Calu3 (cell line): ENCODE results near the gene FBP2. TPM values are rescaled to one million over a fixed set of nuclear protein-coding genes. Genes with fewer than 3 reads are reported as not detected.
"Not testable (repeated sequence)": the region's sequence is repeated elsewhere in the genome, so short reads cannot be mapped to it uniquely, and the experiment has no call there.

Source experiments
- BruUV-seq: library from RNA; stranded (reverse); fragments of 400-500 nt; replicated peaks from 2 replicates; lab custom pipeline; 2021; lab: Mats Ljungman, UMichigan
- CTCF ChIA-PET: fragments of 300-600 bp; sonication (Branson Sonifier 250); formaldehyde crosslinking; loops from one replicate; lab custom pipeline; 2022; ENCODE audit warnings: antibody characterized with exemption; lab: Charles Lee
- DNase-seq: peaks from one replicate; pipeline ENCODE4 v3.0.0; 2022
- H3K27ac Mint-ChIP-seq: one replicate; pipeline ENCODE4 v1.8.0; 2022; ENCODE audit warnings: mixed read lengths; ENCODE audit not compliant: unreplicated experiment
- H3K27me3 Mint-ChIP-seq: one replicate; pipeline ENCODE4 v1.8.0; 2022; ENCODE audit warnings: mixed read lengths; ENCODE audit not compliant: unreplicated experiment
- H3K36me3 Mint-ChIP-seq: one replicate; pipeline ENCODE4 v1.8.0; 2022; ENCODE audit warnings: mild to moderate bottlenecking, moderate library complexity, mixed read lengths; ENCODE audit not compliant: insufficient read depth, unreplicated experiment
- H3K4me1 Mint-ChIP-seq: one replicate; pipeline ENCODE4 v1.8.0; 2022; ENCODE audit warnings: mild to moderate bottlenecking, low read depth, mixed read lengths; ENCODE audit not compliant: unreplicated experiment
- H3K4me3 Mint-ChIP-seq: one replicate; pipeline ENCODE4 v1.8.0; 2022; ENCODE audit warnings: mild to moderate bottlenecking, low read depth, moderate library complexity, mixed read lengths; ENCODE audit not compliant: unreplicated experiment
- H3K9me3 Mint-ChIP-seq: one replicate; pipeline ENCODE4 v1.8.0; 2022; ENCODE audit warnings: low read depth, mixed read lengths; ENCODE audit not compliant: unreplicated experiment
- intact Hi-C: fragments of 100-400 bp; cut with micrococcal nuclease; formaldehyde crosslinking; loops from one replicate; pipeline ENCODE4 v1.10.0; 2022; ENCODE audit not compliant: unreplicated experiment
- total RNA-seq: library from RNA; stranded (reverse); gene quantifications from 2 replicates; pipeline ENCODE4 v1.2.3, GENCODE V29; 2022
- TF ChIP-seq, protein P1 (sequence below): fragments of 200-600 bp; IDR thresholded peaks from one replicate; pipeline ENCODE4 v1.8.0; 2022; ENCODE audit warnings: antibody characterized with exemption; ENCODE audit not compliant: unreplicated experiment

FBP2 gene
- total RNA-seq, 1 experiment from 2014 or later, result not detected

DNA sequence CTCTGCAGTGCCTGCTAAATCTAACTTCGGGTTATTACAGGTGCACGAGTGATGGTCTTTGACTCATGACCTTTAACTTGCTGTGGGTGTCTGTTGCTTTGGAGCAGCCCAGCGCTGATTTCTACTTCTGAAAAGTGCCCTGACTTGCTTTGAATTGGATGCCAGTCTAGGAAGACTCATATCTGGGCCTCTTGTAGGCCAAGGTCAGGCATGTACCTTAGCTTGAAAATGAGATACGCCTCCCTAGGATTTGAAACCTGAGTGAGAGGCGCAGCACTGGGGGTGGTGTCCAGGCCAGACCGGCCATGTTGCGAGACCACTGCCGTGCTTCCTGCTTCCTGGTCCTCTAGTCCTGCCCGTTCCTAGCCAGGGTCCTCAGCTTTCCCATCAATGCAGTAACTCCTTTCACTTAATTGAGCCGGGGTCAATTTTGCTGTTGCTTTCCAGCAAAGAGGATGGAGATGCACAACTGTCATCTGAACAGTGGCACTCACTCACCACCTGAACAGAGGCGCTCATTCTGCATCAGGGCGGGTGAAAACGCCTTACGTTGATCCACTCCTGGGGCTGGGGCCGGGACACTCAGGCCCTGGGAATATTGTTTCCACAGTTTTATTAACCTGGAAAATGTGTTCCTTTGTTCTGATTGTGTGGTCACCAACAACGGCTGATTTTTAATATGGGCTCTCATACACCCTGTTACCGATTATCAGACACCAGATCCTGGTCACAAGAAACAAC lies 24.5 kb downstream of the FBP2 start:
- no peaks in the 10 kb centered on the region for H3K9me3 Mint-ChIP-seq
- H3K27ac Mint-ChIP-seq, result no peak overlapping the region
- H3K27me3 Mint-ChIP-seq, result peaks cover 26% of the 10 kb centered on the region
- TF ChIP-seq, protein P1, sequence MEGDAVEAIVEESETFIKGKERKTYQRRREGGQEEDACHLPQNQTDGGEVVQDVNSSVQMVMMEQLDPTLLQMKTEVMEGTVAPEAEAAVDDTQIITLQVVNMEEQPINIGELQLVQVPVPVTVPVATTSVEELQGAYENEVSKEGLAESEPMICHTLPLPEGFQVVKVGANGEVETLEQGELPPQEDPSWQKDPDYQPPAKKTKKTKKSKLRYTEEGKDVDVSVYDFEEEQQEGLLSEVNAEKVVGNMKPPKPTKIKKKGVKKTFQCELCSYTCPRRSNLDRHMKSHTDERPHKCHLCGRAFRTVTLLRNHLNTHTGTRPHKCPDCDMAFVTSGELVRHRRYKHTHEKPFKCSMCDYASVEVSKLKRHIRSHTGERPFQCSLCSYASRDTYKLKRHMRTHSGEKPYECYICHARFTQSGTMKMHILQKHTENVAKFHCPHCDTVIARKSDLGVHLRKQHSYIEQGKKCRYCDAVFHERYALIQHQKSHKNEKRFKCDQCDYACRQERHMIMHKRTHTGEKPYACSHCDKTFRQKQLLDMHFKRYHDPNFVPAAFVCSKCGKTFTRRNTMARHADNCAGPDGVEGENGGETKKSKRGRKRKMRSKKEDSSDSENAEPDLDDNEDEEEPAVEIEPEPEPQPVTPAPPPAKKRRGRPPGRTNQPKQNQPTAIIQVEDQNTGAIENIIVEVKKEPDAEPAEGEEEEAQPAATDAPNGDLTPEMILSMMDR, result no peak
- DNase-seq, result no peak
- no peaks in the 10 kb centered on the region for H3K36me3 Mint-ChIP-seq
- no TSS peak for BruUV-seq
- intact Hi-C loops, result no loop called here
- H3K4me1 Mint-ChIP-seq, result no peaks in the 10 kb centered on the region
- CTCF ChIA-PET, result interaction anchor here (0.5 kb wide), 1 partner anchor 1474 kb away, joined by 3 read pairs; no protein-coding TSS in a partner anchor
- H3K4me3 Mint-ChIP-seq, result no peak overlapping the region

DNA sequence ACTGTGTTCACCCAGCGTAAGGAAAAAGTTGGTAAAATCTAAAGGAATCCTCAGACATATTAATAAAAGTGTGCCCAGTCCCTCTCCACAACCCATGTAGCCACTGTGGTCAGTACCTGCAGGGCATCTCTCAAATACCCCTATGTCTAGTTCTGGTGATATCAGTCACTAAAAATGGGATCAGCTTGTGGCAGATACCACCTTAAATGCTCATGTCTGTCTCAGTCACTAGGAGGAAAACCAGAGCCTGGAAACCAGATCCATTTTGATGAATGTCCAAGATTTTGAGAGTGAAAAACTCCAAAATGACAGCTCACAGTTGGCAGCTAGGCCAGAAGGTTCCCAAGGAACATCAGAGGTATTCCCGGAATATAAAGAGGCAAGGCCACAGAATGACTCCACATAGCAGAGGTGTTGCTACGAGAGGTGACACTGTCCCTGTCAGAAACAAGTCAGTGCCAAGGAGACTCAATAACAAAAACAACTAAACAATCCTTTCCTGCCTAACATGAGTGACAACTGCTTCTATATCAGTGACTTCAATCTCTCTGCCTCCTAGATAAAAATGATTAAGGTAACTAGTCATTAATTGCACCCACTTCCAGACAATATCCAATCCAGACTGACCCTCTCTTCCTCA lies 25.3 kb downstream of the FBP2 start:
- CTCF ChIA-PET, result no interaction called here
- intact Hi-C loops, result no loop called here
- Mint-ChIP-seq H3K27ac (no peak overlapping the region), H3K4me3 (no peak overlapping the region), H3K27me3 (peaks cover 21% of the 10 kb centered on the region), H3K36me3 (no peaks in the 10 kb centered on the region), H3K4me1 (no peaks in the 10 kb centered on the region), H3K9me3 (no peaks in the 10 kb centered on the region)
- no TSS peak for BruUV-seq
- TF ChIP-seq, protein P1, result no peak
- no peak for DNase-seq

DNA sequence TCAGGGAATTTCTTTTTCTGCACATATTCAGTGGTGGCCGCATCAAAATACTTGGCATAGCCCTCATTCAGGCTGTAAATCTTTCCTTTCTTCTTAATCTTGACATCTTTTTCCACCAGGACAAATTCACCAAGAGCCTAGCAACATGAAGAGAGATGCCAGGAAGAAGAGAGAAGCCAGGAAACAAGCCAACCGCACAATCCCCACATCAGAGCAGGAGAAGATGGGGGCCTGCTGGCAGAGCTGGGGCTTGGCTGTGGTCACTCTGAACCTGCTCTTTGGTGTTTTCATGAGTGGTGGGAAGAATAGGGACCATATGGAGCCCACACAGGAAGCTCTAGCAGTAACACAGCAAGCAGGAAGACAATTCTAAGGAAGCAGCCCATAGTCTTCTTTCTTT lies 26.4 kb downstream of the FBP2 start:
- no peak for DNase-seq
- no peak overlapping the region for H3K4me3 Mint-ChIP-seq
- H3K9me3 Mint-ChIP-seq, result no peaks in the 10 kb centered on the region
- BruUV-seq, result no TSS peak
- H3K27me3 Mint-ChIP-seq, result peaks cover 10% of the 10 kb centered on the region
- H3K27ac Mint-ChIP-seq, result no peak overlapping the region
- CTCF ChIA-PET, result no interaction called here
- H3K36me3 Mint-ChIP-seq, result no peaks in the 10 kb centered on the region
- TF ChIP-seq, protein P1, result no peak
- intact Hi-C loops, result no loop called here
- H3K4me1 Mint-ChIP-seq, result no peaks in the 10 kb centered on the region

DNA sequence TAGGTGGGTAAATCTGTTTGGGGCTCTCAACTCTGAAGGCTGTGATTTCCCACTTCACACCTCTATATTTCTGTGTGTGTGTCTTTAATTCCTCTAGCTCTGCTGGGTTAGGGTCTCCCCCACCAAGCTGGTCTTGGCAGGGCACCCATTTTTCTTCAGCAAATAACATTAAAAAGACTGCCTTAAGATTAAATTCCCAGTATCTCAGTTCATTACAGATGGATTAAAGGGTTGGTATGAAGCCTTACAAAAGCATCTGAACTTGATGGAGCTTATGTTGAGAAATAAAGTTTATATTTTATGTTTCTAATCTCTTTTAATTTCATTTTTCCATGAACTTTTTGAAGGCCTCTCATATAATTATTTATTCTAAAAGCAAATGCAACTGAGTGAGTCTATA lies 27.1 kb downstream of the FBP2 start:
- CTCF ChIA-PET, result no interaction called here
- intact Hi-C loops, result no loop called here

DNA sequence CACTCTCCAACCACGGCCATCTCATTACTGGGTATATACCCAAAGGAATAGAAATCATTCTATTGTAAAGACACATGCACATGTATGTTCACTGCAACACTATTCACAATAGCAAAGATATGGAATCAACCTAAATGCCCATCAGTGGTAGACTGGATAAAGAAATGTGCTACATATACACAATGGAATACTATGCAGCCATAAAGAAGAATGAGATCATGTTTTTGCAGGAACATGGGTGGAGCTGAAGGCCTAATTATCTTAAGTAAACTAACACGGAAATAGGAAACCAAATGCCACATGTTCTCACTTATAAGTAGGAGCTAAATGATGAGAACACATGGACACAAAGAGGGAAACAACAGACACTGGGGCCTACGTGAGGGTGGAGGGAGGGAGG lies 29.3 kb downstream of the FBP2 start:
- H3K4me1 Mint-ChIP-seq, H3K36me3 Mint-ChIP-seq, CTCF ChIA-PET, BruUV-seq, H3K9me3 Mint-ChIP-seq, intact Hi-C loops, H3K4me3 Mint-ChIP-seq, H3K27ac Mint-ChIP-seq, DNase-seq, H3K27me3 Mint-ChIP-seq: not testable (repeated sequence)

More for the DNA sequence above, 27.1 kb downstream of the FBP2 start:
- no peak overlapping the region for H3K27ac Mint-ChIP-seq
- DNase-seq, result no peak
- no peaks in the 10 kb centered on the region for H3K9me3 Mint-ChIP-seq
- no TSS peak for BruUV-seq
- H3K36me3 Mint-ChIP-seq, result no peaks in the 10 kb centered on the region
- H3K27me3 Mint-ChIP-seq, result peaks cover 2% of the 10 kb centered on the region
- TF ChIP-seq, protein P1, result no peak
- no peaks in the 10 kb centered on the region for H3K4me1 Mint-ChIP-seq
- H3K4me3 Mint-ChIP-seq, result no peak overlapping the region
